ENCODE measurements around the gene CNBP. TPM values are rescaled to one million over a fixed set of nuclear protein-coding genes. Genes with fewer than 3 reads are reported as not detected.

The CNBP gene
- total and polyA plus RNA-seq, 9 of the 15 experiments (the other 6 are each of a cell fraction or from before 2014, with no cell fraction given): 284 to 717 (median 412) TPM

- TF ChIP-seq JUN (IDR thresholded peaks at IDR 0.05; ENCODE audit: borderline replicate concordance, low read depth, low read length): peak; percentile 23; the same call in 1 of the 2 replicates
- no peak for TF ChIP-seq JUN (CRISPR knock-in tag; IDR thresholded peaks at IDR 0.05; ENCODE audit: borderline replicate concordance)
- peak; percentile 76 for TF ChIP-seq HMBOX1 (IDR thresholded peaks at IDR 0.05)
- no peak for TF ChIP-seq HMG20A (CRISPR knock-in tag; conservative IDR thresholded peaks at IDR 0.05)
- TF ChIP-seq RBFOX2 (IDR thresholded peaks at IDR 0.05; ENCODE audit: low read depth, low read length): no peak
- peak; percentile 34 for TF ChIP-seq NEUROD1 (IDR thresholded peaks at IDR 0.05; ENCODE audit: borderline replicate concordance, low read depth, low read length, partially characterized antibody)
- no peak for TF ChIP-seq CREB3 (tag; conservative IDR thresholded peaks at IDR 0.05; ENCODE audit: low read depth)
- no peak for TF ChIP-seq ZNF134 (CRISPR knock-in tag; conservative IDR thresholded peaks at IDR 0.05)
- TF ChIP-seq C11orf30 (IDR thresholded peaks at IDR 0.05; ENCODE audit: low read depth): peak; percentile 89
- TF ChIP-seq L3MBTL2 (IDR thresholded peaks at IDR 0.05): peak; percentile 47; the same call in 1 of the 2 replicates
- no peak for TF ChIP-seq ZNF644 (tag; IDR thresholded peaks at IDR 0.05; ENCODE audit: low read depth)
- no peak for TF ChIP-seq ZNF282 (CRISPR knock-in tag; IDR thresholded peaks at IDR 0.05)
- peak; percentile 48; the same call in 1 of the 2 replicates for TF ChIP-seq ZNF589 (CRISPR knock-in tag; IDR thresholded peaks at IDR 0.05; ENCODE audit: low read depth)
- no peak for TF ChIP-seq MED1 (CRISPR knock-in tag; IDR thresholded peaks at IDR 0.05; ENCODE audit: borderline replicate concordance)
- 0 out of 4 replicates have a peak, but pooled peaks of 1 of the 2 experiments have one; percentile 14 for TF ChIP-seq RCOR1 (IDR thresholded peaks at IDR 0.05; ENCODE audit: borderline replicate concordance in 1 of 2, low read depth in 2 of 2, low read length in 2 of 2)
- peak; percentile 44; the same call in 1 of the 2 replicates for TF ChIP-seq TFAP4 (CRISPR knock-in tag; IDR thresholded peaks at IDR 0.05; ENCODE audit: borderline replicate concordance)
- TF ChIP-seq NR2C2 (CRISPR knock-in tag; IDR thresholded peaks at IDR 0.05): no peak
- TF ChIP-seq NR2C2 (tag; IDR thresholded peaks at IDR 0.05): peak; percentile 34; the same call in 1 of the 2 replicates
- TF ChIP-seq EGR1 (conservative IDR thresholded peaks at IDR 0.05): 0 out of 2 replicates have a peak, but pooled peaks have one; percentile 28
- TF ChIP-seq ZBTB26 (CRISPR knock-in tag; IDR thresholded peaks at IDR 0.05): no peak
- TF ChIP-seq ARID1B (IDR thresholded peaks at IDR 0.05): peak; percentile 62
- peak; percentile 94 for TF ChIP-seq NFIC (IDR thresholded peaks at IDR 0.05)
- peak; percentile 70 for TF ChIP-seq ATF3 (IDR thresholded peaks at IDR 0.05)
- no peak for TF ChIP-seq ATF3 (CRISPR knock-in tag; conservative IDR thresholded peaks at IDR 0.05)
Observed at GRCh38 chr3:129211772-129212171, 28.1 kb upstream of the CNBP start (continued).

Data from K562 (cell line).